HEK293 (cell line): ENCODE results near the gene ATP13A2.
A peak's percentile ranks its signal among the peaks of the same experiment; 100 is the strongest.

Experiments used
- CTCF ChIA-PET: fragments of 350-600 bp; formaldehyde crosslinking; extraction: SDS; loops from one replicate; lab custom pipeline; 2021; ENCODE audit warnings: antibody characterized with exemption; lab: Yijun Ruan, JAX
- POLR2A ChIA-PET: fragments of 300-600 bp; formaldehyde crosslinking; extraction: SDS; loops from one replicate; lab custom pipeline; 2020; ENCODE audit warnings: antibody characterized with exemption, inconsistent platforms; lab: Yijun Ruan, JAX
- H3K27ac ChIP-seq: fragments of 200-500 bp; sonication (Bioruptor generic); 2 replicates; pipeline ENCODE4 v1.5.1; 2014; ENCODE audit warnings: low read depth, low read length, control low read depth, inconsistent platforms; ENCODE audit errors: extremely low read depth
- H3K36me3 ChIP-seq, 2 experiments: fragments of 200-500 bp in 1 of 2; sonication (Bioruptor generic) in 1 of 2; 1 replicate in 1 of 2; 2 replicates in 1 of 2; pipeline ENCODE4 v1.5.1; 2014 to 2017; ENCODE audit warnings: inconsistent platforms in 2 of 2, low read length in 2 of 2; ENCODE audit not compliant: control insufficient read depth in 2 of 2, insufficient read depth in 1 of 2
- H3K4me1 ChIP-seq: fragments of 200-500 bp; sonication (Bioruptor generic); 2 replicates; pipeline ENCODE4 v1.5.1; 2014; ENCODE audit warnings: mild to moderate bottlenecking, low read length, inconsistent platforms; ENCODE audit not compliant: control insufficient read depth, insufficient read depth
- H3K4me3 ChIP-seq: 2 replicates; pipeline ENCODE4 v1.5.1; 2011; ENCODE audit warnings: low read depth, mild to moderate bottlenecking, control low read depth, low read length, moderate library complexity
- H3K9me3 ChIP-seq: fragments of 200-500 bp; sonication (Bioruptor generic); 2 replicates; pipeline ENCODE4 v1.5.1; 2014; ENCODE audit warnings: low read depth, low read length, inconsistent platforms; ENCODE audit not compliant: control insufficient read depth, insufficient read depth
- KLF8 ChIP-seq: fragments of 450-650 bp; formaldehyde crosslinking; IDR thresholded peaks from 2 replicates; pipeline ENCODE4 v1.5.1; 2016; ENCODE audit warnings: missing biosample characterization, missing genetic modification characterization
- TCF7L2 ChIP-seq: IDR thresholded peaks from 2 replicates; pipeline ENCODE4 v1.6.1; 2011; ENCODE audit warnings: low read depth, mild to moderate bottlenecking, inconsistent platforms, low read length, moderate library complexity, borderline replicate concordance
- ZBTB11 ChIP-seq: fragments of 450-650 bp; formaldehyde crosslinking; conservative IDR thresholded peaks from 2 replicates; pipeline ENCODE4 v1.5.1; 2016; ENCODE audit warnings: low read depth, missing biosample characterization, missing genetic modification characterization
- ZBTB8A ChIP-seq: fragments of 450-650 bp; formaldehyde crosslinking; IDR thresholded peaks from 2 replicates; pipeline ENCODE4 v1.5.1; 2016; ENCODE audit warnings: missing biosample characterization, missing genetic modification characterization
- ZNF416 ChIP-seq: fragments of 450-650 bp; formaldehyde crosslinking; IDR thresholded peaks from 2 replicates; pipeline ENCODE4 v1.5.1; 2016; ENCODE audit warnings: missing biosample characterization, missing genetic modification characterization
- ZNF549 ChIP-seq: fragments of 450-650 bp; IDR thresholded peaks from 2 replicates; pipeline ENCODE4 v1.5.1; 2018; ENCODE audit warnings: missing biosample characterization, missing genetic modification characterization, mild to moderate bottlenecking, inconsistent platforms, moderate library complexity
- ZNF670 ChIP-seq: fragments of 450-650 bp; formaldehyde crosslinking; IDR thresholded peaks from 2 replicates; pipeline ENCODE4 v1.5.1; 2016; ENCODE audit warnings: missing biosample characterization, missing genetic modification characterization, low read depth
- ZNF830 ChIP-seq: fragments of 450-650 bp; IDR thresholded peaks from 2 replicates; pipeline ENCODE4 v1.5.0; 2018; ENCODE audit warnings: missing biosample characterization, missing genetic modification characterization, low read depth, mild to moderate bottlenecking, moderate library complexity
- TF ChIP-seq, protein P1 (sequence below): fragments of 450-650 bp; formaldehyde crosslinking; IDR thresholded peaks from 2 replicates; pipeline ENCODE4 v1.5.1; 2016; ENCODE audit warnings: missing biosample characterization, missing genetic modification characterization
- TF ChIP-seq, protein P2 (sequence below): fragments of 450-650 bp; formaldehyde crosslinking; conservative IDR thresholded peaks from 2 replicates; pipeline ENCODE4 v1.5.1; 2016; ENCODE audit warnings: low read depth, missing biosample characterization, missing genetic modification characterization
- TF ChIP-seq, protein P3 (sequence below): fragments of 450-650 bp; formaldehyde crosslinking; IDR thresholded peaks from 2 replicates; pipeline ENCODE4 v1.5.1; 2017; ENCODE audit warnings: missing biosample characterization, missing genetic modification characterization

The ATP13A2 gene

GRCh38 chr1:17061486-17061885 lies 49.8 kb upstream of the ATP13A2 start:
- TF ChIP-seq ZNF830 (tag by site-specific recombination), result no peak
- no peak for TF ChIP-seq ZNF549
- TF ChIP-seq ZNF670, result no peak
- TF ChIP-seq ZBTB11 (tag by site-specific recombination), result no peak
- TF ChIP-seq TCF7L2, result no peak
- no peak for TF ChIP-seq KLF8 (tag by site-specific recombination)
- TF ChIP-seq, protein P1, sequence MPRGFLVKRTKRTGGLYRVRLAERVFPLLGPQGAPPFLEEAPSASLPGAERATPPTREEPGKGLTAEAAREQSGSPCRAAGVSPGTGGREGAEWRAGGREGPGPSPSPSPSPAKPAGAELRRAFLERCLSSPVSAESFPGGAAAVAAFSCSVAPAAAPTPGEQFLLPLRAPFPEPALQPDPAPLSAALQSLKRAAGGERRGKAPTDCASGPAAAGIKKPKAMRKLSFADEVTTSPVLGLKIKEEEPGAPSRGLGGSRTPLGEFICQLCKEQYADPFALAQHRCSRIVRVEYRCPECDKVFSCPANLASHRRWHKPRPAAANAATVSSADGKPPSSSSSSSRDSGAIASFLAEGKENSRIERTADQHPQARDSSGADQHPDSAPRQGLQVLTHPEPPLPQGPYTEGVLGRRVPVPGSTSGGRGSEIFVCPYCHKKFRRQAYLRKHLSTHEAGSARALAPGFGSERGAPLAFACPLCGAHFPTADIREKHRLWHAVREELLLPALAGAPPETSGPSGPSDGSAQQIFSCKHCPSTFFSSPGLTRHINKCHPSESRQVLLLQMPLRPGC (tag by site-specific recombination), result no peak
- no peak for TF ChIP-seq ZNF416 (tag by site-specific recombination)
- H3K4me3 ChIP-seq, result no peak overlapping the region
- CTCF ChIA-PET, result interaction anchor here (0.6 to 3.4 kb wide), 9 partner anchors 13 to 400 kb away, joined by 3 to 17 read pairs (median 5); no protein-coding TSS in a partner anchor
- no peaks in the 10 kb centered on the region for H3K9me3 ChIP-seq
- H3K27ac ChIP-seq, result no peak overlapping the region
- no peaks in the 10 kb centered on the region for H3K36me3 ChIP-seq
- no peaks in the 10 kb centered on the region for H3K4me1 ChIP-seq
- POLR2A ChIA-PET, result no interaction called here

DNA sequence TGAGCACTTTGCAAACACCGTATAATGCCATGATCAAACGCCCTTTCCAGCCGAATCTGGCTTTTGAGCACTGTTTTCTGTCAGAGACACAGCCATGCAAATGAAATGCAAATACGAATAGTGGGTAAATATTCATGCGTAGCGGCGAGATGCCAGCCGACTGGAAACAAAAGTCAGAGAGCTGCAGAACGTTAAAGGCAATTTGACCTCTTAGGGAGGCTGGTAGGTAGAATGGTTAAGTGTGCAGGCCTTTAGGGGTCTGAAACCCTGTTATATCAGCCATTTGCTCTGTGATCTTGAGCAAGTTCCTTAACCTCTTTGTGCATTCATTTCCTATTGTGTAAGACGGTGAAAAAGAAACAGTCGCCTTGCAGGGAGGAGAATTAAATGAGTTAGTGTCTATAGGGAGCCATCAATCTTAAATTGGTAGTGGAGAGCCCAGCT lies 48.6 kb upstream of the ATP13A2 start:
- ChIA-PET CTCF (interaction anchor here (0.6 to 3.4 kb wide), 20 partner anchors 14 to 1880 kb away, joined by 3 to 17 read pairs (median 5); no protein-coding TSS in a partner anchor), POLR2A (interaction anchor here (0.9 kb wide), 1 partner anchor 39 kb away, joined by 3 read pairs; no protein-coding TSS in a partner anchor)
- no peak overlapping the region for H3K27ac ChIP-seq
- TF ChIP-seq, protein P2, sequence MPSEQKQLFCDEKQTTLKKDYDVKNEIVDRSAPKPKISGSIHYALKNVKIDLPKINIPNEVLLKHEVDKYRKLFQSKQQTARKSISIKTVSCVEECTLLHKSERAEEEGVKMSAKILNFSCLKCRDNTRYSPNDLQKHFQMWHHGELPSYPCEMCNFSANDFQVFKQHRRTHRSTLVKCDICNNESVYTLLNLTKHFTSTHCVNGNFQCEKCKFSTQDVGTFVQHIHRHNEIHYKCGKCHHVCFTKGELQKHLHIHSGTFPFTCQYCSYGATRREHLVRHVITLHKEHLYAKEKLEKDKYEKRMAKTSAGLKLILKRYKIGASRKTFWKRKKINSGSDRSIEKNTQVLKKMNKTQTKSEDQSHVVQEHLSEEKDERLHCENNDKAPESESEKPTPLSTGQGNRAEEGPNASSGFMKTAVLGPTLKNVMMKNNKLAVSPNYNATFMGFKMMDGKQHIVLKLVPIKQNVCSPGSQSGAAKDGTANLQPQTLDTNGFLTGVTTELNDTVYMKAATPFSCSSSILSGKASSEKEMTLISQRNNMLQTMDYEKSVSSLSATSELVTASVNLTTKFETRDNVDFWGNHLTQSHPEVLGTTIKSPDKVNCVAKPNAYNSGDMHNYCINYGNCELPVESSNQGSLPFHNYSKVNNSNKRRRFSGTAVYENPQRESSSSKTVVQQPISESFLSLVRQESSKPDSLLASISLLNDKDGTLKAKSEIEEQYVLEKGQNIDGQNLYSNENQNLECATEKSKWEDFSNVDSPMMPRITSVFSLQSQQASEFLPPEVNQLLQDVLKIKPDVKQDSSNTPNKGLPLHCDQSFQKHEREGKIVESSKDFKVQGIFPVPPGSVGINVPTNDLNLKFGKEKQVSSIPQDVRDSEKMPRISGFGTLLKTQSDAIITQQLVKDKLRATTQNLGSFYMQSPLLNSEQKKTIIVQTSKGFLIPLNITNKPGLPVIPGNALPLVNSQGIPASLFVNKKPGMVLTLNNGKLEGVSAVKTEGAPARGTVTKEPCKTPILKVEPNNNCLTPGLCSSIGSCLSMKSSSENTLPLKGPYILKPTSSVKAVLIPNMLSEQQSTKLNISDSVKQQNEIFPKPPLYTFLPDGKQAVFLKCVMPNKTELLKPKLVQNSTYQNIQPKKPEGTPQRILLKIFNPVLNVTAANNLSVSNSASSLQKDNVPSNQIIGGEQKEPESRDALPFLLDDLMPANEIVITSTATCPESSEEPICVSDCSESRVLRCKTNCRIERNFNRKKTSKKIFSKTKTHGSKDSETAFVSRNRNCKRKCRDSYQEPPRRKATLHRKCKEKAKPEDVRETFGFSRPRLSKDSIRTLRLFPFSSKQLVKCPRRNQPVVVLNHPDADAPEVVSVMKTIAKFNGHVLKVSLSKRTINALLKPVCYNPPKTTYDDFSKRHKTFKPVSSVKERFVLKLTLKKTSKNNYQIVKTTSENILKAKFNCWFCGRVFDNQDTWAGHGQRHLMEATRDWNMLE, result no peak
- no peak for TF ChIP-seq ZBTB8A (tag by site-specific recombination)
- TF ChIP-seq, protein P3, sequence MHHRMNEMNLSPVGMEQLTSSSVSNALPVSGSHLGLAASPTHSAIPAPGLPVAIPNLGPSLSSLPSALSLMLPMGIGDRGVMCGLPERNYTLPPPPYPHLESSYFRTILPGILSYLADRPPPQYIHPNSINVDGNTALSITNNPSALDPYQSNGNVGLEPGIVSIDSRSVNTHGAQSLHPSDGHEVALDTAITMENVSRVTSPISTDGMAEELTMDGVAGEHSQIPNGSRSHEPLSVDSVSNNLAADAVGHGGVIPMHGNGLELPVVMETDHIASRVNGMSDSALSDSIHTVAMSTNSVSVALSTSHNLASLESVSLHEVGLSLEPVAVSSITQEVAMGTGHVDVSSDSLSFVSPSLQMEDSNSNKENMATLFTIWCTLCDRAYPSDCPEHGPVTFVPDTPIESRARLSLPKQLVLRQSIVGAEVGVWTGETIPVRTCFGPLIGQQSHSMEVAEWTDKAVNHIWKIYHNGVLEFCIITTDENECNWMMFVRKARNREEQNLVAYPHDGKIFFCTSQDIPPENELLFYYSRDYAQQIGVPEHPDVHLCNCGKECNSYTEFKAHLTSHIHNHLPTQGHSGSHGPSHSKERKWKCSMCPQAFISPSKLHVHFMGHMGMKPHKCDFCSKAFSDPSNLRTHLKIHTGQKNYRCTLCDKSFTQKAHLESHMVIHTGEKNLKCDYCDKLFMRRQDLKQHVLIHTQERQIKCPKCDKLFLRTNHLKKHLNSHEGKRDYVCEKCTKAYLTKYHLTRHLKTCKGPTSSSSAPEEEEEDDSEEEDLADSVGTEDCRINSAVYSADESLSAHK, result peak; percentile 76
- H3K4me3 ChIP-seq, result no peak overlapping the region
- no peaks in the 10 kb centered on the region for H3K9me3 ChIP-seq
- no peaks in the 10 kb centered on the region for H3K36me3 ChIP-seq
- H3K4me1 ChIP-seq, result no peaks in the 10 kb centered on the region
